ENCODE results near the gene CIT.

Gene CIT

DNA sequence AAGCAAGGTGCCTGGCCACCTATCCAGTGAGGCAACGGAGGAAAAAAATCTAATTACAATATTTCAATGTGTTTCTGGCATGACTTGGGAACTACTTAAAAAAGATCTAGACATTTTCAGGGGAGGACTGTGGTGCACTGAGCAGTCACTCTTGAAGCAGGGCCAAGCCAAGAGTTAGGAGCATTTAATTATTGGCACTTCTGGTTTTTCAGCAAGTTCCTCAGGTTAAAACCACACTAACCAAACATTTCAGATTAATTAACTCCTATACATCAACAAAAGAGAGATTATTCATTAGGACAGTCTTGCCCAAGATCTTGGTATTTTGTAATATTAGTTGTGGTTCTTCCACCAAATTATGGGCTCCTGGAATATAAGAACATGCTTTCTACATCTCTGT is 183.6 kb downstream of the CIT start:
- DNase-seq: no peak

GRCh38 chr12:119692997-119693396 is 184.1 kb downstream of the CIT start:
- DNase-seq: peak; percentile 15

DNA sequence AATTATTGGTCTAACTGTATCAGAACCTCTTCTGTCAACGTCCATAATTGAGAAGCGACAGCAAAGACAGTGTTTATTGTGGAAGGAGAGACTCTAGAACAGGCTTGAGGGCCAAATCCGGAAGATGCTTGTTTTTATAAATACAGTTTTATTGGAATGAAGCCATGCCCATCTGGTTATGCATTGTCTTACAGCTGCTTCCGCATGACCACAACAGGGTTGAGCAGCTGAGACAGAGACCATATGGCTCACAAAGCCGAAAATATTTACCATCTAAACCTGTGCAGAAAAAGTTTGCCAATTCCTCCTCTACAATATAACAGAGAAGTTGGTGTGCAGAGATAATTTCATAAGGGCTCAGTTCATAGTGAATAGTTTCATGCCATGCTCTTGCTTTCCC is 184.7 kb downstream of the CIT start:
- peak; percentile 87 for DNase-seq

- DNase-seq: no peak
These were observed 185.8 kb downstream of the CIT start for GRCh38 chr12:119691202-119691810.

GRCh38 chr12:119689935-119690500 is 187.1 kb downstream of the CIT start:
- no peak for DNase-seq

DNA sequence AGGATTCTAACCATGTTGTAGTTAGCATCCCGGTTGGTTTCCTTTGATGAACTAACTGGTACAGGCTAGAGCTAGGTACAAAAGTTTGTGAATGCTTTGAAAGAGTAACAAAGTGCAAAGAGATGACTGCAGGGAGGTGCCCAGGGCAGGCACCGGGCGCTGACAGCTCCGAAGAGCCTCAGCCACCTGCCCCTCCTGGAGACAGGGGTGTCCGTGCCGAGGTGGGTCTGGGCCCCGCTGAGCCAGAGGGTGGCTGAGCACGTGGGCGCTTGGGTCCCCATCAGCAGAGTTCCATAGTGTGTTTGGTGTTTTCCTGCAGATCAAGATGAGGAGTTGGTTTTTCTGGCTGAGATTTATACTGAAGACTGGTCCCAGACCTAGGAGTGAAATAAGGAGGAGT is 189.2 kb downstream of the CIT start:
- no peak for DNase-seq

- DNase-seq: no peak
These were observed 189.7 kb downstream of the CIT start for GRCh38 chr12:119687406-119687805.

DNA sequence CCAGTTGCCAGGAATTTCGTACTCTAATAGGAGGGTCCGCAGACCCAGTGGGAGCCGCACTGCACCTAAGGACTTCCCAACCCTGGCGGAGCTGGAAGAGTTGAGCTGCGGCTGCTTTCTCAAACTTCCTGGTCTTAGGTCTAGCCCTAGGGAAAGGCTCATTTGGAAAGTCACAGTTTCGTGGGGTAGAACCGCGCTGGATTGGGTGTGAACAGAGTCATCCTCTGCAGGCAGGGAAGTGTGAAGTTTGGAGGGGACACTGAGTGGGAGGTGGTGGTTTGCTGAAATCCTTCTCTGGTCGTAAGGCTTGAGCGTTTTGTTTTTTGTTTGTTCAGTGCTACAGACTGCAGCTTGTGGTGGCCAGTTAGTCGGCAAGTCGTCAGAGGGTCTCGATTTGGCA is 190.3 kb downstream of the CIT start:
- DNase-seq: no peak

GRCh38 chr12:119686355-119686754 is 190.8 kb downstream of the CIT start:
- DNase-seq: no peak

DNA sequence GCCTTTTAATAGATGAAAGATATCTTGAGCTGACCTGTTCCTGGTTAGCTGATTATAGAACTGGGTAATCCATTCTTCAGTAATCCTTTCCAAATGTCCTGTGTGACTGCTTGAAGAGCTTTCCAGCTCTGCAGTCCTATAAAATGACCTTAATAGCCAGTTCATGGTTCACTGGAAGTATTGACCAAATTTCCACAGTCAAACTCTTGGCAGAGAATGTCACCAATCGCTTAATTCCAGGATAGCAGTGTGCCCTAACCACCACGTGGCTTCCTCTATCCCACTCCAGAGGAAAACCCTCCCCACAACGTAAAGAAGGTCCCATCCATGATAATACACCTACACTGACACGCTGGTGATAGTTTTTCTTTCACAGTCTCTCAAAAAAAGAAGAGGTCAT is 191.7 kb downstream of the CIT start:
- DNase-seq: no peak

DNA sequence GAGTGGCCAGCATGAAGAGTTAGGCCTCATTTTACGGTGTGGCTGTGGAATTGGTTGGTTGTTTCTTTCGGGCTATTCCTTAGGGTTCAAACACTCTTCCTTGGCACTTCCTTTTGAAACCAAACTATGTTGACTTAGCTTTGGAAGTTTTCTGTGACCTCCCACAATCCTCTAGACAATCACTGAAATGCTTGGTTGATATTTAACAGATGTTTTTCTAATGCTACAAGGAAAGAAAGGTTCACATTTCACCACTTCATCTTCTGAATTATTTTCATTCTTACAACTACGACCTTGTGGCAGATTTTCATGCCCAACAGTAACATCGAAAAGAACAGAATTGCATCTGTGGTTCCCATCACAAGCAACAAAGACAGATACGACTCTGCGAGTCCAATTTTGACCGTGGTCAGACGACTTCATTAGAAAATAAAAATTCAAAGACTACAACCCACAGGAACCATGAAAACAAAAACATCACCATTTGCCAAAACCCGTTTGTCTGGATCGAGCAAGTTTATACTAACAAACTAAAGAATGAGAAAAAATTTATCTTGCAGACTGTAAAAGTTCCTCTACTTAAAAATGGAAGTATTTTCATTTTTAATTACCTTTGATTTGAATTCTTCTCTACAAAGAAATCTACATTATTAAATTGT is 192.3 kb downstream of the CIT start:
- DNase-seq: no peak

DNA sequence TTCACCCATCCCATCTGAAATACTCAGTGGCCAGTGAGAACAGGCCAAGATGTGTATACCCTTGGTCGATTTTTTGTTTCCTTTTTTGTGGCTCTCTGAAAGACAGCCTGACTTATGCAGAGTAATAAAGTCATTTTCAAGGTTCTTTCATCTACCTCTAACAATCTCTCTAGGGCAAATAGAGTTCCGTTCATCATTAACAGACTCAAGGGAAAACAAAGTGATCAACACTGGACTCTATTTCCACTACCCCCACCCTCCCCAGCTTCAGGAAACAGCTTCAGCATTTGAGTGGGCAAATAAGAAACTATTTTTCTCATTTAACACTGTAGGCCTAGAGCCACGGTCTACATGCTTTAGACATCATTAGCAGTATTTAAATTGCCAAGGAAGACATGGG is 193.3 kb downstream of the CIT start:
- DNase-seq: no peak

GRCh38 chr12:119683413-119683812 is 193.7 kb downstream of the CIT start:
- DNase-seq: no peak

GRCh38 chr12:119682639-119683252 is 194.4 kb downstream of the CIT start:
- DNase-seq: no peak

DNA sequence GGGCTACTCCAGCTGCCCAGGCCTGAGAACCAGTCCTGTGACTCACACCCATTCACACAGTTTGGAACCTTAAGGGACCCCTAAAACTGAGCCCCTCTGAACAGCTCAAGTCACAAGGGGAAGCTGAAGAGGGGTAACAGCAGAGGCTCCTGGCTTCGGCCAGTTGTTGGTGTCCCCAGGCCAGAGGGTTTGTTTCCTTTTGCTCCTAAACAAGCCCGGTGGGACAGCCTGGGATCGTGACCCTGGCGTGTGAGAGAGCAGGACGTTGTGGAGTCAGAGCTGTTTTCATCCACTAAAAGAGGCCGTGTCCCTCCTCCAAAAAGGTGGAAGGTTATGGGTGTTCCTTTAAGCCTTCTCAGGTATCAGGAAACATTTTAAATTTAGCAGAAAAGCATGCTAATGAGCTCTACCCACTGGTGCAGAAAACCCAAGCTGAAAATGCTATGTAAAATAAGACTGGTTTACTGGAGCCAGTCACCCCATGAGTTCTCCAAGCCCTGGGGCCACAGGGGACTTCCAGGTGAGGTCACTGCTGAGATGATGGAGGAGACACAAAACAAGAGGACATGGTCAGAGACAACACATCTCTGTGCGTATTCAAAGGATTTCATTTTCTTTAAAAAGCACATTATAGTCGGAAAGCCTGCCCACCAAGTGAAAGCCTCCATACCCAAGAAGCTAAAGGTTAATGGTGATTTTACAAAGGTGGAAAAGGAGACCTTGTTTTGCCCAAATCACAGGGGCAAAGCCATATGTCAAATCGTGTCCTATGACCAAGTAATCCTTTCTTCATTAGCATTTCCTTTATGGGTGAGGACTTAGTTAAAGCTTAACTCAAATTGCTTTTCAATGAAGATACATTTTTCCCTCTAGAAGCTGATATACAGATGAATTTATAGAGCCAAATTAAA is 195.1 kb downstream of the CIT start:
- no peak for DNase-seq

DNA sequence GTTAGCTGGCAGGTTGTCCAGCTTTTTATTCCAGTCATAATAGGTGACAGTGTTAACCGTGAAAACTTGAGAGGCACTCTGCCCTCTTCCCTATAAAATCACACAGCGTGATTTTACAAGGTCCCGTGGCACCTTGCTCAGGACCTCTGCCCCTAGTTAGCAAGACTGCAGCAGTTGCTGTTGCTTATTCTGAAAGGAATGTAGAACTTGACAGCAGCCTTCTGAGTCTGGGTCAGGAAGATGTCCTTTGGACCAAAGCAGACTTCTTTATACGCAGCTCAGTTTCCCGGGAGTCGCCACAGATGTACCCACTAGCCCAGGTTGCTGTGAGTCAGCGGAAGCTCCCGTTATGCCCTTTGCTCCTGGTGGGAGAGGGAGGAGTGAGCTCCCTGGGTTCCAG is 196.0 kb downstream of the CIT start:
- no peak for DNase-seq

DNA sequence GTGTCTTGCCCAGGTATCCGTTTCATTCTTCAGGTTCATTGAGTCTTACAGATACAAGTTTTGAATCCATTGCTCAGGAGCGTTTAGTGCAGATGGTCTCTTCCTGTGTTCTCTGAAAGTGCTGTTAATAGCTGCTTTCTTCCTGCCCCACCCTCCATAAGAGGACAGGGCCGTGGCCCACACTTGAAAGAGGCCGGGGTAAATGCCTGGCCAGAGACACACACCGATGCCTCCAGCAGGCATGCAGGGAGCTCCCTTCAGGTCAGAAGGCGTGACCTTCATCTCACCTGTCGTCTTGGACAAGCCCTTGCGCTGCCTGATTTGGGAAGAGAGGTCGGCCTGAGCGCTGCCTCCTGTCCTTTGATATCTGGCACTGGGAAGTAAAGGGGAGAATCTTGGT is 197.6 kb downstream of the CIT start:
- DNase-seq: no peak

- no peak for DNase-seq
These were observed 198.0 kb downstream of the CIT start for GRCh38 chr12:119679081-119679480.

DNA sequence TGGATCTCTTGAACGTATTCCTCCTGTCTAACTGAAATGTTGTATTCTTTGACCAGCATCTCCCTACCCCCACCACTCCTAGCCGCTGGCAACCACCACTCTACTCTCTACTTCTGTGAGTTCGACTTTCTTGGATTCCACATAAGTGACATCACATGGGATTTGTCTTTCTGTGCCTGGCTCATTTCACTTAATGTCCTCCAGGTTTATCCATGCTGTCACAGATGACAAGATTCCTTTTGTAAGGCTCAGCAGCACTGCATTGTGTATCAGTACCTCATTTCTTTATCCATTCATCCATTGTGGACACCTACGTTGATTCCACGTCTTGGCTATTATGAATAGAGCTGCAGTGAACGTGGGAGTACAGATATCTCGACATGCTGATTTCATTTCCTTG is 198.7 kb downstream of the CIT start:
- no peak for DNase-seq

- no peak for DNase-seq
These were observed 200.5 kb downstream of the CIT start for GRCh38 chr12:119676573-119676972.

DNA sequence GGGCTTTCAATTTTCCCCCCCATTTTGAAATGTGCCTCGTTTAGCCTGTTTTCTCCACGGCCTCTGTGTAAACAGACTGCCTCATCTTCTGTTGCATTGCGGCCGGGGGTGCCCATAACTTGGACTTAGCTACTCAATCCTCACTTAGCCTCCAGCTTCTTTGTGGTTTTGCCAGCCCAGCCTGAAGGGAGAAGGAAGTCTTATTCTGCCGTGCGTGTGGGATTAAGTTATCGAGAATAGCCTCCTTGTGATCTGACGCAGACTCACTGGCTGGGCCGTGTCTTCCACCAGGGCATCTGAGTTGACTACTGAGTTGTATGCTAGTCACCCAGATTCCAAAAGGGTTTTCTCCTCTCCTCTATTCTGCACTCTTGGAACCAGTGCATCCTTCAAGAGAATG is 201.1 kb downstream of the CIT start:
- no peak for DNase-seq

- DNase-seq: no peak
These were observed 202.6 kb downstream of the CIT start for GRCh38 chr12:119674560-119674959.

DNA sequence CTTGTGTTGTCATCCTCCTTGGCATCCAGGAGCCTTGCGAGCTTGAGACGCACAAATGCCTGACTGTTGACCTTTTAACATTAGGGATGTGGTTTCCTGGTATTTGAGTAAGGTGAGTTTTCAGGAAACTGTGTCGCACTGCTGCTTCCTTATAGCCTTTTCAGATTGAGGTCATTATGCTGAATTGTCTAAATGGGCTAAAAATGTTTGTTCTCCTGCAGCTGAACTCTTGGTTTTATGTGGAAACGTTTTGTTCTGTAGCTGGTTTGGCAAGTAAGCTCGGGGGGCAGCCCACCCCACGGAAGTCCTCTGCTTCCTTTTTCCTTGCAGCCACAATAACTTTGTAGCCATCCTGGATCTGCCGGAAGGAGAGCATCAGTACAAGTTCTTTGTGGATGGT is 203.5 kb downstream of the CIT start:
- DNase-seq: no peak
